Stimulated activated CD4-positive, alpha-beta T cell treated with anti-CD3 and anti-CD28 coated beads, TNF-alpha, amount 100 ng/mL, for 24 hours (primary cell): ENCODE results near the gene STON2.
A peak's percentile ranks its signal among the peaks of the same experiment; 100 is the strongest.

Experiments
- DNase-seq, 3 experiments: peaks; one replicate each; pipeline ENCODE4 v3.0.0-alpha.2; 2020; ENCODE audit warnings: low read depth in 3 of 3

STON2 gene

DNA sequence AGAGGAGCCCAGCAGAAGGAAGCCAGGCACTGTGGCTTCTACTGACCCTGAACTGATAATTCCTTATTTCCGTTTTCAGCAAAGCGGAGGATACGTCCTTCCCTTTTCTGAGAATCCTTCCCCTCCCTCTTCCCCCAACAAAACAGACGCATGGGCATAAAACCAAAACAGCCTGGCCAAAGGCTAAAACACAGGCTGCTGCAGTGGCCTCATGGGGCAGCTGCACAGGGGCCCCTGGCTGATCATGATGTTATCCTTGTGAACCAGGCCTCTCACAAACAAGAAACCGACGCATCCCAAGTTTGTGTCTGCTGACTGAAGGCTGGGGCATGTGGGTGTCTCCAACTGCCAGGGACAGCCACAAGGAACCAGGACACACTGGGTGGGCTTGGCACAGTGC lies 23.4 kb upstream of the STON2 start:
- DNase-seq, result no peak

DNA sequence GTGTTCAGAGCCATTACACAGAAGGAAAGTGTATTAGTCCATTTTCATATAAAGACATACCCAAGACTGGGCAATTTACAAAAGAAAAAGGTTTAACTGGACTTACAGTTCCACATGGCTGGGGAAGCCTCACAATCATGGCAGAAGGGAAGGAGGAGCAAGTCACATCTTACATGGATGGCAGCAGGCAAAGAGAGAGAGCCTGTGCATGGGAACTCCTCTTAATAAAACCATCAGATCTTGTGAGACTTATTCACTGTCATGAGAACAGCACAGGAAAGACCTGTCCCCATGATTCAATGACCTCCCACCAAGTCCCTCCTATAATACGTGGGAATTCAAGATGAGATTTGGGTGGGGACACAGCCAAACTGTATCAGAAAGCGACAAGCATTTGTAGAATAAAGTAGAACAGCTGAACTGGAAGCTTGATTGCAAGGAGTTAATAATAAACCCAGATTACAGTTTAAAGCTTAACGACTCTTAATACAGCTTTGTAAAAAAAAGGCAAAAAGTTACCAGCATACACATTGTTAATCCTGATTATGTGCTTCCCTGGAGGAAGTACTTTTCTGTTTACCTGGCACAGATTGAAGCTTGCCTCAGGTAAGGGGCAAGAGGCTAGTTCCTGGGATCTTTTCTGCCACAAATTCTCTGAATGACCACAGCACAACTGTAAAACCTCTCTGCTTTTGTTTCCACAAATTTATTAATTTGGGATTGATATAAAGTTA lies 18.1 kb upstream of the STON2 start:
- no peak for DNase-seq

DNA sequence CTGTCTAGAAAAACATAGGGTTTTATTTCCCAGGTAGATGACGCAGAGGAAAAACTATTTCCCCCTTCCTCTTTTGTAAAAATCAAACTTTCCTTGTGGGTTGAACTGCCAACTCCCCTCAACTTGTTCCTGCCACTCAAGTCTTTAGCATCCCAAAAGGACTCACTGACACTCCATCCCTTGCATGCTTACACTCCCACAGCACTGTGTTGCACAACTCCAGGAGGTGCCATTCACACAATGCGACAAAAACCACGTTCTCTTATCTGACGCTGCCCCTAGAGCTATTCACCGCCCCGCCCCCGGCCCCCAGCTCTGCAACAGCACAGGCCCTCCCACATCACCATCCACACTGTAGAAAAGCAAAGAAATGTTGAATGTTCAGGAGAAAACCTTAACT lies 16.9 kb upstream of the STON2 start:
- no peak for DNase-seq

DNA sequence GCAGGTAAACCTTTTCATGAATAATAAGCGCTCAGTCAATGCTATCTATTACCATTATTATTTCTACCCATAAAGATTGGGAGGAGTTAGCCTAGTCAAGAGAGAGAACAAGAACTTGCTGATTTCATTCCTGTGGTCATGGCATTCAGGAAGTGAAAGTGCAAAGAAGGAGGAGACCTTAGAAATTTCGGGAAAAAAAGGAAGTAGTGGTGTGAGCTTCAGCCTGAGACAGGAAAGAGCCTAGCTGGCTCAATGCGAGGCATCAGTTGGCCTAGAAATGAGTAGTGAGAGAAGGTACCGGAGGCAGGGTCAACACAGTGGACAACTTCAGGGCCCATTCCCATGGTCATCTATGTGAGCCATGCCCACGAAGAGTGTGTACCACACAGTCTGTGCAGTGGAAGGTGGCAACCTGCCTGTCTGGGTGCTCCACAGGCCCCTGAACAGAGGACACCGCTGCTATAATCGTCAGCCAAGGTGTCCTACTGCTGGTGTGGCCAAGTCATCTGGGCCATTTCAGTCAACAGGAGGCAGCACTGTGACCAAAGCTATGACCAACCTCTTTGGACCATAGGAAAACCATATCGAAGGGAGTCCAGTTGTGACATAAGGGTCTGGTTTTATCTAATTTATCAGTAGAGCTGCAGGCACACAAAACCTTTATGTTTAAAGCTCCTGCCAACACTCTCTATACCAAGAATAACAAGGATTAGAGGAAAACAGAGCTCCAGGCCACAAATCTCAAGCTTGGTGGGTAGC lies 16.2 kb upstream of the STON2 start:
- no peak for DNase-seq

DNA sequence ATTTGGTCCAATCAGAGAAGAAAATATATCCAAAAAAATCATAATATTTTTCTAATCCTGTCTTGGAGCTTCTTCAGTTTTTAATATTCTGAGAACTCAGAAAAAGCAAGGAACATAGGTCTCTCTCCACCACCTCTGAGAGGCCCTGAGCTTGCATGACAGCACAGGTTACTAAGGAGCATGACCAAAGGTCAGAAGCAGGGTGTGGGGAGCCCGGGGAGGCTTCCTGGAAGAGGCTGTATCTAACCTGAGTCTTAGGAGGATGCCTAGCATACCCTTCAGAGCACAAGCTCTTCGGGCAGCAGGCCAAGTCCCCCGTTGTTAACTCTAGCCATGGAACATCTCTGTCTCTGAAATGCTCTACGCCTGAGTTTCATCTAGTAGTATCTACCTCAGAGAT lies 15.7 kb upstream of the STON2 start:
- no peak for DNase-seq

DNA sequence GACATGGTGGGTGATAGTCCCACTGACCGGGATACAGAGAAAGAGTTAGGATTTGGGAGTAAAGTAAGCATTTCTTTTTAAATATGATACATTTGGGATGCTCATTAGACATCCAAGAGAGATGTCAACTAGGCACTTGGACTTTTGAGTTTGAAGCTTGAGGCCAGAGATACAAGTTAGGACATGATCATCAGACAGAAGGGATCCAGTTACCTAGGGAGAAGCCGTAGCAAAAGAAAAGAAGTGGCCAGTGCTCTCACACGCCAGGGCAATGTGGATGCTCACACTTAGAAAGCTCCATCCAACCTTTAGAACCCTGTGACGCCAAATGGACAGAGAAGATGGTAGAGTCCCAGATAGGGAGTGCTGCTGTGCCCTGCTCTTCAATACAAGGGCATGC lies 14.0 kb upstream of the STON2 start:
- DNase-seq, result no peak

DNA sequence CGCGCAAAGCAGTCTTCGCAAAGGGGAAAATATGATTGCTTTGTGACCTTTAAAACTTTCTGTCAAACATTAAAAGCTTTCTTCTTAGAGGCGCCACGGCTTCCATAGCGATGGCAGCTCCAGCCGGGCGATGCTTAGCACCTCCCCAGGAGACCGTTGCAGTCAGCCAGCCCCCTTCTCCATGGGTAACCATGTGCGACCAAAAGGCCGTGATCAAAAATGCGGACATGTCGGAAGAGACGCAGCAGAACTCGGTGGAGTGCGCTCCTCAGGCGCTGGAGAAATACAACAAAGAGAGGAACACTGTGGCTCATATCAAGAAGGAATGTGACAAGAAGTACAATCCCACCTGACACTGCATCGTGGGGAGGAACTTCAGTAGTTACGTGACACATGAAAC lies 12.7 kb upstream of the STON2 start:
- no peak for DNase-seq

DNA sequence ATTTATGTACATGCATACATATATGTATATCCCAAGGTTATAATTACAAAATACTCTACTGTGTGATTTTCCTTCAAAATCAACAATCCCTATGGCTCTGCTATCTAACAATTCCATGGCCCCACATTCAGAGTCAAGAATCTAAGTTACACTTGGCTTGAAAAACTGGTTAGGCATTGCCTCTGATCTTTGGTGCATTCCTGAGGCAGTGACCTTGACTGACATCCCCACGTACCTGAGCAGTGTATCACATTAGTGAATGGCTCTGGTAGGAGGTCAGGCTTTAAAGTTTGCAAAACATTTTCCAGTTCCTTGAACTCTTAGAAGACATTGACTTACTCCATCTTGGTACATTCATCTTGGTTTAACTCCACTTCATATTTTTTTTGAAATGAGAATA lies 8.5 kb upstream of the STON2 start:
- no peak for DNase-seq

DNA sequence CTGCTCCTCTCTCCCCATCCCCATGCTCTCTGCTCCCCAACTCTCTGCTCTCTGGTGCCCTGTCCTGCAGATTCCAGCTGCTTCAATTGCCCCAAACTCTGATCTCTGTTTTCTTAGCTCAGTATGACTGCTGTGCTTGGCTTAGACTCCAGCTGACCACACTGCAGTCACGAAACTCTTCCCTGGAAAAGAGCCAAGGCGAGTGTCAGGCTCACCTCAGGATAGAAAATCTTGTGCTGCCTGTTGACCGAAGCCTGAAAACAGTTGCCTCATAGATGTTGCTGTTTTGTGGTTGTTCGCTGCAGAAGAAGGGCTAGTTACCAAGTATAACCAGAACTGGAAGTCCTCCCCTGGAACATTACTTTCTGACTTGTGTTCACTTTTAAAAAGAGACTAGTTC lies 6.7 kb upstream of the STON2 start:
- DNase-seq, result no peak

DNA sequence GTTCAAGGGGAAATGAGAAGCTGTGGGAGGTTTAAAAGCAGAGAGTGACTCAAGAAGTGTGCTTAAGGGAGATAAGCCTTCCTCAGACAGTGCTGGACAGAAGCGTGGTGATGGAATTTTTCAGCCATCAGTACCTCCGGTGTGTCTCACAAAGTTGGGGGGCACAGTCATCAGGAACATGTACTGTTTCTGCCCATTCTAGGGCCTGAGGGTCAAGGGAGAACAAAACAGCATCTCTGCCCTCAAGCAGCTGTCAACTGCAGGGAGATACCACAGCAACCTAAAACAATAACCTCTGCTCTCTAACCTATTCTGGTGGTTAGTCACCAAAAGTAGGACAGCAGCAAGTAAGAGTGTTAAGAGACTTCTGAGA lies 2.0 kb upstream of the STON2 start:
- DNase-seq, result no peak

DNA sequence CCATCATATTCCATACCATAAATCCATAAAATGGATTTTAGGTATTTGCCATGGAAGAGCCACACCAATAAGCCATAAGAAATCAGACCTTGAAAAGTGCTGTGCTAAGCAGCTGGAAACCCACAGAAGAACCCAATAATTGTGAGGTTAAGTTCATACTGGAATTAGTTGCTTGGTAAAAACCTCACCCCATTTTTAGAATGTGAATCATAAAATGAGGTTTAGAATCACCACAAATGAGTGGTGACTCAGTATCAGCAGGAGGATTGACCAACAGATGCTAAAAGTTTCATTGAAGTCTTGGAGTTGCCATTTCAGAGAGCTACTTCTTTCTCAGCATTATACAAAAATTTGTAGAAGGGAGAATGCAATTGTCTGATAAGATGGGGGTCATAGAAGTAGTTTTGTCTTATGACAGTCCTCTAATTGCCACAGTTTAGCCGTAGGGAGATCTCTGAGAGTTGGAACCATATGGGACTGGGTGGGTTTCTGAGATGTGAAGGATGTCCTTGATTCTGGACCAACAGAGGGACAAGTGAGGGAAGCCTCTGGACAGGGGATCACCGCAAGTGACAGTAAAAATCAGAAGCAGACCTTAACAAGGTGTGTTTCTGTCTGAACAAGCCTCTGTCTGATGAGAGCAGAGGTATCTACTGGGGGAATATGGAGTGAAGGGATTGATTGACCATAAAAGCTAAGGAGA lies 1.4 kb upstream of the STON2 start:
- no peak for DNase-seq

DNA sequence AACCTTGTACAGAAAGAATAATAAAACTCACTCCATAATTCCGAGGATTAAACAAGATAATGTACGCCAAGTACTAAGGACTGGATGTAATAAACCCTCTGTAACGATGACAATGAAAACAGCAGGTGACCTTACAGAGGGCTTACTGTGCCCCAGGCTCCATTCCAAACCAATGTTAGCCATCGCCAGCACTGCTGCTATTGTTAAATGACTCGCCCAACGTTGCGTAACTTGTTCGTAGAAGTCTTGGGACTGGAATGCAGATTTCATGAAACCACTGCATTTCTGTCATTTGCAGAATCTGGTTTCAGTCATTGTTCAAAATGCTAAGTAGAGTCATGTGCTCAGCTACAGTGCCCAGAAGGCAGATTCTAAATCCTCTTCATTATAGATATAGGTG lies 728 bp upstream of the STON2 start:
- peak in 1 of 3 experiments; percentile 3 for DNase-seq

DNA sequence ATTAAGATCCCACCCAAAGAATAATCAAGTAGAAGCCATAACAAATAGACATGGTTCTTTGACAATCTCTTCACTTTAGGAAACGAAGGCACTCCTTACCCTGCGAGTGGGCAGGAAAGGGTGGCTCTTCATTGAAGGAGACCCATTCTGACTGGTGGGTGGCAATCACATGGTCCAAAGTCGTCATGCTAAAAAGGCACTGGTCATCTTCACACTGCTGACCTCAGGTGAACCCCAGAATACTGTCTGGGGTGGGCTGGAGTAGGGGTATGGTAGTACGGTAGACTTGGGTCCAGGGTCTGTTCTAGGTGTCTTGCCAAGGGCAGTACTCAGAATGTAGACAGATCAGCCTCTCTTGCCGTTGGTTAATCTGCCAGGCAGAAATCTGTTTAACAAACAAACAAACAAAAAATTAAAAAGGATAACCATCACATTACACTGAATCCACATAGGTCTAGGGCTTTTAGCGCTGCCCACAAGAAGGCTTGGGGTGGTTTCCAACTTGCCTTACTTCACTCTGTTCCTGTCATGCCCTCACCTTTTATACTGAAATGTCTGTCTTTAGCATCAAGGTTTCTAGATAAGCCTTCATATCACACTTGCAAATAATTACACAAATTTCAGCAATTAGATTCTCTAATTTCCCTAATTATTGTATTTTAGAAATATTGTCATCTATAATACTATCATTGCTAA lies 1.8 kb downstream of the STON2 start:
- no peak for DNase-seq

DNA sequence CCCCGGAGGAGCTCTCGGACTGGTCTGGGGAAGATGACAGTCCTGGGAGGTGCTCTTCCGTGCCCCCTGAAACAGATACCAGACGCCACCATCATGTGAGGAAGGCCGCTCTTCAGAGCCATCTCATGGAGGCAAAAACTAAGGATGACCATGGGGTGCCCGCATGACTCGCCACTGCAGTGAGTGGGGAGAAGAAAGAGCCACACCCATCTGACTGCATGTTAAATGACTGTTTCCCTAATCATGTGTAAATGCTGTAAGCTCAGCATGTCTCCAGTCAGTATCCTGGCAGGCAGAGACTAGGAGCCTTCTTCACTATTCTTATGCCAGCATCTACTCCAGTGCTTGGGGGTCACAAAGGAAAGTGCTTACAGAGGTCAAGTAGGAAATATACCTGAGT lies 4.0 kb downstream of the STON2 start:
- DNase-seq, result no peak

DNA sequence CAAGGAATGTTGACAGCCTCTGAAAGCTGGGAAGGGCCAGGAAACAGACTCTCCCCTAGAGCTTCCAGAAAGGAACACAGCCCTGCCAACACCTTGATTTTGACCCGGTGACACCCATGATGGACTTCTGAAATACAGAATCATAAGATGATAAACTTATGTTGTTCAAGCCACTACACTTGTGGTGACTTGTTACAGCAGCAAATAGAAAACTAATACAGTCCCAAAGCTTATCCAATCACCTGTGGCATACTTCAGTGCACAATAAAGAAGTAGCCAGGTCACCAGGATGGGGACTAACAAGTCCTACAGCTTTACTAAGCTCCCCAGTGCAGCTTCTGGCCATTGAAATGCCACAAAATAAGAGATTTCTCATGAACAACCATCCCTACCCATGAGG lies 5.4 kb downstream of the STON2 start:
- no peak for DNase-seq

DNA sequence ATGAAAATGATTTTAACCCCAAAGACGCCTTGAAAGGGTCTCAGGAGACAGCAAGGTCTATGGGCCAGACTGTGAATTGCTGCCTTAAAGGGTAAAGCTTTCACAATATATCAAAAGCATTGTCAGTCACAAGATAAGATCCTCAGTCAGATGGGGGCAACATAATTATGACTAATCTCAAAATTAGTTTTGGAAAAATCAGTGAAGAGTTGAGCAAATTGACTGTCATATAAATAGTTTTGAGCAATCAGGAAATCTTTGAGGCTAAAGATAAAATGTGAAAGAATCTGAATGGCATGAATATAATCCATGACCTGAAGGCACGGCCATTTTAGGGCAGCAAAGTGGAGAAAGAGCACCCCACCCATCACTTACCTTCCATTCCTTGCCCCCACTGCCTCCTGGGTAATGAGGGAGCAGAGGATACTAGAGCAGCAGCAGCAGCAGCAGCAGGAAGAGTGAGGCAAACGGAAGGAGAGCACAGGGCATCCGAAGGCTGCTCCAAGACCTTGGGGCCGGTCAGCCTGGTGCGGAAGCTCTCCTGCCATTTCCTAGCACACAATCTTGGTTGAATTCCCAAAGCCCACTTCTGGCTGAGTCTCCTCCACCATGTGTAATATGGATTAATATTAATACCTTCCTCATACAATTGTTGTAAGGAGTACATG lies 7.0 kb downstream of the STON2 start:
- DNase-seq, result no peak

DNA sequence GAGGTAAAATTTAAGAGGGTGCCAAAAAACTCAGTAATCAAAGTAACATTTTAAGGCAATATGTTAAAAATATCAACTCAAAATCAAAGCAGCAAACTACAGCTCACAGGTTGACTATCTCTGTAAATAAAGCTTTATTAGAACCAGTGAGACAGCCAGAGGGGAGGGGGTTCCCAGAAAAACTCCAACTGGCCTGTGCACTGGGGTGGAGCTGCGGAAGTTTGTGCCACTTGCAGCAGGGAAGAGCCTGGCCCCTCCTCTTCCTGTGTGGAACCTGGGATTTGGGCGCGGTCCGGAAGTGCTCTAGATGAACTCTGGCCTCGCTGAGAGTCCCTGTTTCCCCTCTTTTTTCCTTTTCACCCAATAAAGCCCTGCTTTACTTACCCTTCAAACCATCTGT lies 8.1 kb downstream of the STON2 start:
- DNase-seq, result no peak

DNA sequence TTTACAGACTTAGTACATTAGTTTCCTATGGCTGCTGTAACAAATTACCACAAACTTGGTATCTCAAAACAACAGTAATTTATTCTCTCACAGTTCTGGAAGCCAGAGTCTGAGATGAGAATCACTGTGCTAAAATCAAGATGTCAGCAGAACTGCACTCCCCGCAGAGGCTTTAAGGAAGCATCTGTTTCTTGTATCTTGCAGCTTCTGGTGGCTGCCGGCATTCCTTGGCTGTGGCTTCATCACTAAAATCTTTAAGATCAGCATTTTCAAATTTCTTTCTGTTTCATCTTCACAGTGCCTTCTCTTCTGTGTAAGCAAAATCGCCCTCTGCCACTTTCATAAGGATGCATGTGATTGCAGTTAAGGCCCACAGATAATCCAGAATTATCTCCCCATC lies 9.4 kb downstream of the STON2 start:
- no peak for DNase-seq

DNA sequence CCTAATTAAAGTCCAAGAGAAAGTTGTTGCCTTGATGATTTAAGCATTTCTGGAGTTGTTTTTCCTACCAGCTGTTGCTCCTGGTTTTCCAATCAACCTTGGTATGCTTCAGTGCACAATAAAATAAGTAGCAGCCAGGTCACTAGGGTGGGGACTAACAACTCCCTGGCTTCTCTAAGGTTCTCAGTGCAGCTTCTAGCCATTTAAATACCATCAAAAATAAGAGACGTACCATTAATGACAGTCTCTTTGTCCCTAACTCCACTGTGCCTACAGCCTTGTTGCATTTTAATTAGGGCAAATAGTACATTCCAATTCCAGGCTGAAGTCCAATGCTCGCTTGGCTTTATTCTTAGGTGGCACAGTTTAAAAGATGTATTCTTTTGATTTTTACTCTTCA lies 11.8 kb downstream of the STON2 start:
- no peak for DNase-seq

DNA sequence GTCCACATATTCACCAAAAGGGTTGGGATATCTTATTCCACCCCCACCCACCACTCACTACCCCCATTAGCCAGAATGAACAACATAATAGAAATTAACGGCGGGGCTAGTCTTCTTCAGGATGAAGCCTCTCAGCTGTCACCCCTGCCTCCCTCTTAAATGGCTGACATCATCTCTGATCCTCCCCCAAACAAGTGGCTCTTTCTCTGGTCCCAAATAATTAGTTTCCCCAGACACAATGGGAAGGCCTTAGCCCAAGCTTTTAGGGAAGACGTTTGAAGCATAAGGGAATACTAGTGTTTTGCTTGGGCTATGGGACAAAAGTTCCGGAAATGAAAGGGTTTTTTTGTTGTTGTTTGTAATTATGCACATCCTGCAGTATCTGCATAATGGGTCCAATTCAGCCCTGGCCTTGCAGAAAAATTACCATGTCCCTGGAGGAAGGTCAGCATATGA lies 13.8 kb downstream of the STON2 start:
- DNase-seq, result no peak

DNA sequence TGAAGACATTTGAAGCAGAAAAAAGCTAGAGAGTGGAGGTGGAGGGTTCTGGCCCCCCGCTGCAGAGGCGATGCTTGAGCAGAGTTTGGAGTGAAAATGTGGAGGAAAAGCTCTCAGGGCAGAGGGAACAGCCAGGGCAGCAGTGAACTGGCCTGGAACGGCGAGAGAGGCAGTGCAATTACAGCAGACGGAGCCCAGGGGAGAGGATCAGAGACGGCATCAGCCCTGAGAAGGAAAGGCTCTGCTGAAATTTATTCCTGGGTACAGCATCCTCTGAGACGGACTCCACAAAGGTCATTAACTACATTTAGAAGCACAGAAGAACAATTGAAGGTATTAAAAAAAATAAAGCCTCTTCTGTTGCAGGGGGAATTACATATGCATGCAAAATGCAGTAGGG lies 14.2 kb downstream of the STON2 start:
- DNase-seq, result no peak

DNA sequence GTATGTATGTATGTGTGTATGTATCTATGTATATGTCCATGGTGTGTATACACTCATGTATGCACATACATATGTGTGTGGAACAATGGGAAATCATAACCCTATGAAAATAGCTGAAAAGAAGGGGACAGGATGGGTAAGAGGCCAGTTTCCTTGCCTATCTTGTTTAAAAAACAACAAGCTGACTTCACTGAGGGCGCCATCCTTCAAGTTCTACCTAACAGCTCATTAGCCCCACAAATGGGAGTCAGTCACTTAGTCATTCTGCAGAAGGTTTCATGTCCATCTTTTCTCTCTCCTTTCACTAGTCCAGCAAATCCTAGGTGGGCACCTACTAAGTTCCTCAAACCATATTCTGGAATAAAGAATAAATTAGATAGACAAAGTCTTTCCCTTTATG lies 14.7 kb downstream of the STON2 start:
- DNase-seq, result no peak
